A673 (cell line): ENCODE data around the gene FSTL5. TPM values are rescaled to one million over a fixed set of nuclear protein-coding genes. Genes with fewer than 3 reads are reported as not detected.
A peak's percentile ranks its signal among the peaks of the same experiment; 100 is the strongest.

Experiments
- BruUV-seq: library from RNA; stranded (reverse); fragments of 400-500 nt; replicated peaks from 2 replicates; lab custom pipeline; 2021; lab: Mats Ljungman, UMichigan
- CTCF ChIA-PET: fragments of 300-600 bp; sonication (Branson Sonifier 250); formaldehyde crosslinking; loops from one replicate; lab custom pipeline; 2022; ENCODE audit warnings: antibody characterized with exemption; lab: Charles Lee
- POLR2A ChIA-PET: fragments of 300-600 bp; sonication (Branson Sonifier 250); formaldehyde crosslinking; loops from one replicate; lab custom pipeline; 2022; ENCODE audit warnings: antibody characterized with exemption; ENCODE audit not compliant: low non-redundant PET; lab: Charles Lee
- DNase-seq: peaks from one replicate; pipeline ENCODE4 v3.0.0-alpha.2; 2015; ENCODE audit warnings: low spot score
- H3K27ac ChIP-seq: fragments of 200-600 bp; sonication (generic); 2 replicates; pipeline ENCODE4 v1.5.1; 2016; ENCODE audit warnings: mixed run types, low read depth, mild to moderate bottlenecking, mixed read lengths, antibody characterized with exemption, low read length; ENCODE audit not compliant: poor library complexity, severe bottlenecking
- H3K27me3 ChIP-seq: fragments of 200-600 bp; sonication (generic); replicated peaks from 2 replicates; pipeline ENCODE4 v1.6.1; 2017; ENCODE audit warnings: mixed run types, low read depth, mild to moderate bottlenecking, mixed read lengths, antibody characterized with exemption, low read length; ENCODE audit not compliant: insufficient read depth, poor library complexity
- H3K36me3 ChIP-seq: fragments of 200-600 bp; sonication (generic); 2 replicates; pipeline ENCODE4 v1.6.1; 2016; ENCODE audit warnings: mixed run types, mild to moderate bottlenecking, mixed read lengths, antibody characterized with exemption, low read length; ENCODE audit not compliant: insufficient read depth, poor library complexity, severe bottlenecking
- H3K4me1 ChIP-seq: fragments of 200-600 bp; sonication (generic); 2 replicates; pipeline ENCODE4 v1.6.1; 2017; ENCODE audit warnings: mixed run types, mild to moderate bottlenecking, mixed read lengths, antibody characterized with exemption, low read length; ENCODE audit not compliant: insufficient read depth, poor library complexity, severe bottlenecking
- H3K4me3 ChIP-seq: fragments of 200-600 bp; sonication (generic); 2 replicates; pipeline ENCODE4 v1.5.1; 2016; ENCODE audit warnings: low read depth, mixed run types, mild to moderate bottlenecking, mixed read lengths, low read length; ENCODE audit not compliant: poor library complexity, severe bottlenecking
- H3K9me3 ChIP-seq: fragments of 200-600 bp; sonication (generic); 2 replicates; pipeline ENCODE4 v1.6.1; 2016; ENCODE audit warnings: mixed run types, low read depth, mild to moderate bottlenecking, mixed read lengths, antibody characterized with exemption, low read length; ENCODE audit not compliant: poor library complexity, severe bottlenecking
- CTCF ChIP-seq: fragments of 300-800, 200-600 bp; sonication (generic); conservative IDR thresholded peaks from 2 replicates; pipeline ENCODE4 v1.5.1; 2017; ENCODE audit warnings: low read depth, mild to moderate bottlenecking, antibody characterized with exemption, low read length, moderate library complexity, mixed read lengths
- EZH2 ChIP-seq: fragments of 200-600 bp; sonication (generic); IDR thresholded peaks from 2 replicates; pipeline ENCODE4 v1.6.1; 2017; ENCODE audit warnings: borderline replicate concordance, low read depth, mild to moderate bottlenecking, mixed read lengths, antibody characterized with exemption, low read length; ENCODE audit not compliant: poor library complexity, severe bottlenecking
- intact Hi-C: fragments of 100-400 bp; cut with micrococcal nuclease; formaldehyde crosslinking; loops from one replicate; pipeline ENCODE4 v1.10.0; 2022; ENCODE audit not compliant: unreplicated experiment
- total RNA-seq: library from RNA; stranded (reverse); gene quantifications from 2 replicates; pipeline ENCODE4 v1.2.3, GENCODE V29; 2021

Gene FSTL5
- total RNA-seq, 1 experiment from 2014 or later = 0.15 TPM

GRCh38 chr4:161647757-161648156 is 516.0 kb downstream of the FSTL5 start:
- CTCF ChIA-PET = no interaction called here
- Histone ChIP-seq H3K9me3 (peaks cover 6% of the 10 kb centered on the region), H3K4me1 (no peaks in the 10 kb centered on the region), H3K36me3 (no peaks in the 10 kb centered on the region), H3K4me3 (no peak overlapping the region), H3K27me3 (no peaks in the 10 kb centered on the region), H3K27ac (no peak overlapping the region)
- intact Hi-C loops = no loop called here
- DNase-seq = no peak
- POLR2A ChIA-PET = no interaction called here
- no TSS peak for BruUV-seq
- TF ChIP-seq EZH2 (no peak), CTCF (no peak)

GRCh38 chr4:161642708-161643107 is 521.1 kb downstream of the FSTL5 start:
- intact Hi-C loops = loop anchor here (5.0 kb wide), 1 partner anchor 75 kb away; no protein-coding TSS in a partner anchor
- Histone ChIP-seq H3K36me3 (no peaks in the 10 kb centered on the region), H3K27me3 (no peaks in the 10 kb centered on the region), H3K4me3 (no peak overlapping the region), H3K9me3 (peaks cover 6% of the 10 kb centered on the region), H3K27ac (no peak overlapping the region), H3K4me1 (peaks cover 4% of the 10 kb centered on the region)
- peak; percentile 54 for DNase-seq
- BruUV-seq = no TSS peak
- POLR2A ChIA-PET = no interaction called here
- CTCF ChIA-PET = no interaction called here
- TF ChIP-seq EZH2 (no peak), CTCF (peak; percentile 55; the same call in 1 of the 2 replicates)

- no peak overlapping the region for H3K27ac ChIP-seq
- CTCF ChIA-PET = no interaction called here
- no peaks in the 10 kb centered on the region for H3K36me3 ChIP-seq
- TF ChIP-seq EZH2 (no peak), CTCF (no peak)
- BruUV-seq = no TSS peak
- no peak overlapping the region for H3K4me3 ChIP-seq
- POLR2A ChIA-PET = no interaction called here
- peak; percentile 47 for DNase-seq
- peaks cover 6% of the 10 kb centered on the region for H3K4me1 ChIP-seq
- H3K27me3 ChIP-seq = no peaks in the 10 kb centered on the region
- H3K9me3 ChIP-seq = no peaks in the 10 kb centered on the region
- intact Hi-C loops = no loop called here
Observed at GRCh38 chr4:161629694-161630441, 533.9 kb downstream of the FSTL5 start.
